ENCODE results near the gene PCGF3. TPM values are rescaled to one million over a fixed set of nuclear protein-coding genes. Genes with fewer than 3 reads are reported as not detected.
"Not testable (repeated sequence)": the region's sequence is repeated elsewhere in the genome, so short reads cannot be mapped to it uniquely, and the experiment has no call there.

The PCGF3 gene
- total RNA-seq, 3 donors from 2014 or later, result 45.5 to 66.9 (median 56.7) TPM

- ATAC-seq (no peak), DNase-seq (peak in 1 of 3 donors; percentile 44)
- Histone ChIP-seq H3K4me1 (ENCODE audit: low read depth) (no peaks in the 10 kb centered on the region), H3K9me3 (no peaks in the 10 kb centered on the region), H3K36me3 (ENCODE audit: low read depth) (no peaks in the 10 kb centered on the region), H3K4me3 (no peak overlapping the region)
- TF ChIP-seq, protein P1, sequence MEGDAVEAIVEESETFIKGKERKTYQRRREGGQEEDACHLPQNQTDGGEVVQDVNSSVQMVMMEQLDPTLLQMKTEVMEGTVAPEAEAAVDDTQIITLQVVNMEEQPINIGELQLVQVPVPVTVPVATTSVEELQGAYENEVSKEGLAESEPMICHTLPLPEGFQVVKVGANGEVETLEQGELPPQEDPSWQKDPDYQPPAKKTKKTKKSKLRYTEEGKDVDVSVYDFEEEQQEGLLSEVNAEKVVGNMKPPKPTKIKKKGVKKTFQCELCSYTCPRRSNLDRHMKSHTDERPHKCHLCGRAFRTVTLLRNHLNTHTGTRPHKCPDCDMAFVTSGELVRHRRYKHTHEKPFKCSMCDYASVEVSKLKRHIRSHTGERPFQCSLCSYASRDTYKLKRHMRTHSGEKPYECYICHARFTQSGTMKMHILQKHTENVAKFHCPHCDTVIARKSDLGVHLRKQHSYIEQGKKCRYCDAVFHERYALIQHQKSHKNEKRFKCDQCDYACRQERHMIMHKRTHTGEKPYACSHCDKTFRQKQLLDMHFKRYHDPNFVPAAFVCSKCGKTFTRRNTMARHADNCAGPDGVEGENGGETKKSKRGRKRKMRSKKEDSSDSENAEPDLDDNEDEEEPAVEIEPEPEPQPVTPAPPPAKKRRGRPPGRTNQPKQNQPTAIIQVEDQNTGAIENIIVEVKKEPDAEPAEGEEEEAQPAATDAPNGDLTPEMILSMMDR (IDR thresholded peaks at IDR 0.05), result no peak
- intact Hi-C loops (cut with DNase I, micrococcal nuclease), result no loop called here
These were observed 51.5 kb downstream of the PCGF3 start for GRCh38 chr4:757111-757510.

DNA sequence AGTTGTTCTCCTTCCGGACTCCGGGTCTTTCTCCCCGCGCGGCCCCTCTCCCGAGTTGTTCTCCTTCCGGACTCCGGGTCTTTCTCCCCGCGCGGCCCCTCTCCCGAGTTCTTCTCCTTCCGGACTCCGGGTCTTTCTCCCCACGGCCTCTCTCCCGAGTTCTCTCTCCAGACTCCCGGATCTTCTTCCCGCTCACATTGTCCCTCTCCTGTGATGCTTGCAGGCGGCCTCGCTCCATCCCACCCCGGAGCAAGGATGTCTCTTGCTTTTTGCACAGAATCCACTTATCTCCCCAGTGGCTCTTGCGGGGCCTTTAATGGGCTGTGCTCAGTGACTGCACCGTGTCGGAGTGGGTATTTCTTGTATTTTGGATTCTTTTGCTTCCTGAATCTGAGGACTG is 54.2 kb downstream of the PCGF3 start:
- DNase-seq, result peak in 1 of 3 donors; percentile 19
- H3K36me3 ChIP-seq (ENCODE audit: low read depth); H3K9me3 ChIP-seq; H3K4me3 ChIP-seq; ATAC-seq; intact Hi-C loops (cut with DNase I, micrococcal nuclease); H3K4me1 ChIP-seq (ENCODE audit: low read depth): not testable (repeated sequence)

- intact Hi-C loops (cut with DNase I, micrococcal nuclease), result no loop called here
- H3K36me3 ChIP-seq (ENCODE audit: low read depth), result no peaks in the 10 kb centered on the region
- DNase-seq, result peak in 1 of 3 donors; percentile 43
These were observed 55.0 kb downstream of the PCGF3 start for GRCh38 chr4:760616-761015.

GRCh38 chr4:761086-761485 is 55.5 kb downstream of the PCGF3 start:
- DNase-seq (peak in 1 of 3 donors; percentile 40), ATAC-seq (no peak)
- H3K4me1 ChIP-seq (ENCODE audit: low read depth), result no peaks in the 10 kb centered on the region
- no peak overlapping the region for H3K4me3 ChIP-seq
- no peaks in the 10 kb centered on the region for H3K36me3 ChIP-seq (ENCODE audit: low read depth)
- TF ChIP-seq, protein P1 (IDR thresholded peaks at IDR 0.05), result no peak
- no peaks in the 10 kb centered on the region for H3K9me3 ChIP-seq
- intact Hi-C loops (cut with DNase I, micrococcal nuclease), result no loop called here

More at GRCh38 chr4:760616-761015, 55.0 kb downstream of the PCGF3 start:
- TF ChIP-seq, protein P1 (IDR thresholded peaks at IDR 0.05), result no peak
- ATAC-seq, result no peak
- no peak overlapping the region for H3K4me3 ChIP-seq
- H3K4me1 ChIP-seq (ENCODE audit: low read depth), result no peaks in the 10 kb centered on the region
- H3K9me3 ChIP-seq, result no peaks in the 10 kb centered on the region

GRCh38 chr4:761739-762138 is 56.1 kb downstream of the PCGF3 start:
- H3K4me3 ChIP-seq, result no peak overlapping the region
- TF ChIP-seq, protein P1 (IDR thresholded peaks at IDR 0.05), result no peak

GRCh38 chr4:762211-763190 is 56.9 kb downstream of the PCGF3 start:
- TF ChIP-seq, protein P1 (IDR thresholded peaks at IDR 0.05), result no peak
- Histone ChIP-seq H3K4me3 (no peak overlapping the region), H3K4me1 (ENCODE audit: low read depth) (no peaks in the 10 kb centered on the region), H3K9me3 (no peaks in the 10 kb centered on the region), H3K36me3 (ENCODE audit: low read depth) (no peaks in the 10 kb centered on the region)
- ATAC-seq (peak; percentile 59), DNase-seq (peak in 1 of 3 donors; percentile 26)
- intact Hi-C loops (cut with DNase I, micrococcal nuclease), result no loop called here

More at GRCh38 chr4:761739-762138, 56.1 kb downstream of the PCGF3 start:
- H3K9me3 ChIP-seq, result no peaks in the 10 kb centered on the region
- DNase-seq (peak in 1 of 3 donors; percentile 44), ATAC-seq (no peak)
- no peaks in the 10 kb centered on the region for H3K36me3 ChIP-seq (ENCODE audit: low read depth)
- H3K4me1 ChIP-seq (ENCODE audit: low read depth), result no peaks in the 10 kb centered on the region
- intact Hi-C loops (cut with DNase I, micrococcal nuclease), result no loop called here
